Natural killer cell (primary cell): Measurements from ENCODE around the gene SLK. TPM values are rescaled to one million over a fixed set of nuclear protein-coding genes. Genes with fewer than 3 reads are reported as not detected.
A peak's percentile ranks its signal among the peaks of the same experiment; 100 is the strongest.

ENCODE experiments used
- ATAC-seq, 3 donors: fragments of 150-1000 bp in 2 of 3; fragments of 200-7000 bp in 1 of 3; cut with Tn5 transposase; 1 replicate in 1 of 3; 2 replicates in 2 of 3; pipeline ENCODE4 v1.10.0; 2021; ENCODE audit warnings: mild to moderate bottlenecking in 2 of 3, moderate library complexity in 2 of 3
- DNase-seq, 2 donors: peaks; one replicate each; pipeline versions ENCODE4 v3.0.0 to v3.0.0-alpha.2; 2013 to 2021; ENCODE audit warnings: mixed read lengths in 1 of 2
- H3K27ac ChIP-seq: one replicate; pipeline ENCODE4 v1.5.1; 2013; ENCODE audit warnings: mild to moderate bottlenecking, low read length
- H3K27me3 ChIP-seq: one replicate; pipeline ENCODE4 v1.6.1; 2013; ENCODE audit warnings: low read length; ENCODE audit not compliant: control insufficient read depth, insufficient read depth
- H3K36me3 ChIP-seq: one replicate; pipeline ENCODE4 v1.6.1; 2013; ENCODE audit warnings: low read length; ENCODE audit not compliant: control insufficient read depth, insufficient read depth
- H3K4me1 ChIP-seq: one replicate; pipeline ENCODE4 v1.6.1; 2013; ENCODE audit warnings: low read length; ENCODE audit not compliant: control insufficient read depth, insufficient read depth
- H3K4me3 ChIP-seq: one replicate; pipeline ENCODE4 v1.5.1; 2013; ENCODE audit warnings: low read length
- H3K9me3 ChIP-seq: one replicate; pipeline ENCODE4 v1.6.1; 2013; ENCODE audit warnings: low read length; ENCODE audit not compliant: control insufficient read depth, insufficient read depth
- H3K27ac Mint-ChIP-seq, 2 donors: one replicate each; pipeline ENCODE4 v1.8.0; 2022; ENCODE audit warnings: mild to moderate bottlenecking in 2 of 2, mixed read lengths in 2 of 2, moderate library complexity in 1 of 2
- H3K27me3 Mint-ChIP-seq, 2 donors: one replicate each; pipeline ENCODE4 v1.8.0; 2022; ENCODE audit warnings: low read depth in 2 of 2, mixed read lengths in 2 of 2
- H3K36me3 Mint-ChIP-seq: one replicate; pipeline ENCODE4 v1.8.0; 2022; ENCODE audit warnings: mixed read lengths
- H3K4me1 Mint-ChIP-seq, 2 donors: one replicate each; pipeline ENCODE4 v1.8.0; 2022; ENCODE audit warnings: mixed read lengths in 2 of 2
- H3K4me3 Mint-ChIP-seq: one replicate; pipeline ENCODE4 v1.8.0; 2022; ENCODE audit warnings: mild to moderate bottlenecking, moderate library complexity, mixed read lengths
- H3K9me3 Mint-ChIP-seq, 2 donors: one replicate each; pipeline ENCODE4 v1.8.0; 2022; ENCODE audit warnings: mixed read lengths in 2 of 2
- WGBS: methylation state at CpG from one replicate; pipeline ENCODE4 v1.1.7; 2013; ENCODE audit warnings: missing lambda C conversion rate; ENCODE audit not compliant: insufficient coverage; 5-methylcytosine and 5-hydroxymethylcytosine counted together
- intact Hi-C: fragments of 100-400 bp; cut with micrococcal nuclease; formaldehyde crosslinking; loops from one replicate; pipeline ENCODE4 v1.14.2; 2022
- total RNA-seq, 4 donors: library from RNA; stranded (reverse); fragments of 120-200 nt in 1 of 4; gene quantifications; one replicate each; pipeline versions ENCODE4 v1.2.3 to v1.2.4, GENCODE V29; 2013 to 2022
- TF ChIP-seq, protein P1 (sequence below): fragments of 200-600 bp; IDR thresholded peaks from one replicate; pipeline ENCODE4 v1.8.0; 2022; ENCODE audit warnings: antibody characterized with exemption

SLK gene
- total RNA-seq: 10 to 100 TPM; 33.4 to 48.7 (median 40.3) TPM
- total RNA-seq (2013): 70.3 TPM

DNA sequence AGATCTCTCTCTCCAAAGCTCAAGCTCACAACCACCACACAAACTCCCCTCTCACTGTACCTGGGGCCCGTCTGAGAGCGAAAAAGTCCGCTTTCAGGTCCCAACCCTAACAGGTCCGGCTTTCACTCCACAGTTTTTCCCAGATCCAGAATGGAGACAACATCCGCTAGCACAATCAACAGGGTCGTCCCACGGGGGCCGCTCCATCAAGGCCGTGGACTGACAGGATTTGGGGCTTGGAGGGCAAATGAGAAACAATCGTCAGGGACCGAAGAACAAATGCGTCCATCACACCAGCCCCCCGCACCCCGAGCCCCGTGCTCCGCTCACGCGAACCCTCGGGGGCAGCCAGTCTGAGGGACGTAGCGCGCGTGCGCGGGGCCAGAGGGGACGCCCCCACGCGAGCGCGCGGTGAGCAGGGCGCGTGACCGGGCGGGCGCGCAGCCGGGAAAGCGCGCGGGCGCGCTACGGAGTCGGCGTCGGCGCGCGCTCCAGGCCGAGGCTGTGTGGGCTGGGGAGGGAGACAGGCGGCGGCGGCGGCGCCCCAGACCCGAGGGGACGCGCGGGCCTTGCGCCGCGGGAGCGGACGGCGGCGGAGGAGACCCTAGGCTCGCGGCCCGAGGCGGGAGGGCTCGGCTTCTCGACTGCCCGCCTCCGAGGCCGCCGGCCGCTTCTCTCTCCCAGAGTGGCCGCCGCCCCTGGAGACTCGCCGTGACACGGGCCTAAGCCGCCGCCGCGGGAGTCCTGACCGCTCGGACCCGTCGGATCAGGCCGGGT lies at the start of gene SLK:
Gene SLK, plus strand, starts transcription at position 470 of the 777 bp plus-strand sequence. CDS start 606 bp downstream, outside the sequence.
- TF ChIP-seq, protein P1, sequence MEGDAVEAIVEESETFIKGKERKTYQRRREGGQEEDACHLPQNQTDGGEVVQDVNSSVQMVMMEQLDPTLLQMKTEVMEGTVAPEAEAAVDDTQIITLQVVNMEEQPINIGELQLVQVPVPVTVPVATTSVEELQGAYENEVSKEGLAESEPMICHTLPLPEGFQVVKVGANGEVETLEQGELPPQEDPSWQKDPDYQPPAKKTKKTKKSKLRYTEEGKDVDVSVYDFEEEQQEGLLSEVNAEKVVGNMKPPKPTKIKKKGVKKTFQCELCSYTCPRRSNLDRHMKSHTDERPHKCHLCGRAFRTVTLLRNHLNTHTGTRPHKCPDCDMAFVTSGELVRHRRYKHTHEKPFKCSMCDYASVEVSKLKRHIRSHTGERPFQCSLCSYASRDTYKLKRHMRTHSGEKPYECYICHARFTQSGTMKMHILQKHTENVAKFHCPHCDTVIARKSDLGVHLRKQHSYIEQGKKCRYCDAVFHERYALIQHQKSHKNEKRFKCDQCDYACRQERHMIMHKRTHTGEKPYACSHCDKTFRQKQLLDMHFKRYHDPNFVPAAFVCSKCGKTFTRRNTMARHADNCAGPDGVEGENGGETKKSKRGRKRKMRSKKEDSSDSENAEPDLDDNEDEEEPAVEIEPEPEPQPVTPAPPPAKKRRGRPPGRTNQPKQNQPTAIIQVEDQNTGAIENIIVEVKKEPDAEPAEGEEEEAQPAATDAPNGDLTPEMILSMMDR: no peak
- Mint-ChIP-seq H3K4me3 (peak within 1 kb of the TSS; percentile 95), H3K9me3 (no peaks in the 10 kb centered on the region), H3K4me1 (peaks cover 35 to 36% of the 10 kb centered on the region in 2 donors), H3K27ac (peak within 1 kb of the TSS; percentile 90 to 92), H3K36me3 (no peaks in the 10 kb centered on the region), H3K27me3 (no peaks in the 10 kb centered on the region)
- Histone ChIP-seq H3K36me3 (no peaks in the 10 kb centered on the region), H3K4me3 (peak within 1 kb of the TSS; percentile 96), H3K4me1 (peaks cover 19% of the 10 kb centered on the region), H3K27me3 (no peaks in the 10 kb centered on the region), H3K27ac (peak within 1 kb of the TSS; percentile 88), H3K9me3 (no peaks in the 10 kb centered on the region)
- intact Hi-C loops: loop anchor here (1.0 to 2.0 kb wide), 3 partner anchors 16 to 79 kb away; partner anchors contain the start of gene STN1
- ATAC-seq (peak; percentile 88 to 96 (median 91)), DNase-seq (peak; percentile 89 to 96)
- WGBS: under 1% methylated on average over 92 of the region's 92 CpGs

DNA sequence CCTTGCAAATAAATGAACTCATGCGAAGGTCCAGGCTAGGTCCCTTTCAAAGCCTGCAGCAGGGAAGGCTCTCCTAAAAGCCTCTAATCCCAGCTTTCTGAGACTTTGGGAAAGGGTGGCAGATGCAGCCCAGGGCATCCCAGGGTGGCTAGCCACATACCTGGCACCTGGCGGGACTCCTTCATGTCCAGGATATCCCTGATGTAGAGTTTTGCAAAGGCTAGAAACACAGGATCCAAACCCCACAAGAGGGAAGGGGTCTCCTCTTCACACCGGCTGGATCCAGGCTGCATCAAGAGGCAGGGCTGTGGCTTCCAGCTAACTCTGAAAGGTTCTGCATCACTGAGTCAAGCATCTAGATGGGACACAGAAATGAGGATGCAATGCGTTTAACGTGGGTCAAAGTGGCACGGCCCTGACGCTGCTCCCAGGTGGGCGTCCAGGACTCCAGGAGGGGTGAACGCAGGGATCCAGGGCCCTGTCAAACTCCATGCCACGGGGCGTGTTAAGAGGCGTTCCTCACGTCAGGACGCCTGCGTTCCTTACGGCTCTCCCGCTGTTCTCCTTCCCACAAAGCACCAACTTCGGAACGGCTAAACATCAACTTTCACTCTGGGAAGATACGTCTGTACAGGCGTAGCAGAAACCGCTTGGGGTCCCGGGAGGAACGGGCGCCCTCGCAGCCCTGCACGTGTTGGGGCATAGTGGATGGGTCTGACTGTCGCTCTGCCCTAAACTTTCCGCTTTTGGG lies 49.5 kb upstream of the SLK start:
- Histone ChIP-seq H3K4me3 (peak overlapping the region; percentile 71), H3K4me1 (peaks cover 43% of the 10 kb centered on the region), H3K27me3 (no peaks in the 10 kb centered on the region), H3K27ac (peak overlapping the region; percentile 69), H3K36me3 (peaks cover 3% of the 10 kb centered on the region), H3K9me3 (peaks cover 6% of the 10 kb centered on the region)
- ATAC-seq (peak in 1 of 3 donors; percentile 0), DNase-seq (no peak)
- TF ChIP-seq, protein P1: no peak
- WGBS: under 1% methylated on average over 29 of the region's 29 CpGs
- H3K9me3 Mint-ChIP-seq: no peaks in the 10 kb centered on the region
- intact Hi-C loops: loop anchor here (1.0 to 10.0 kb wide), 4 partner anchors 9 to 407 kb away; partner anchors contain the start of genes GSTO2 and SLK
- no peaks in the 10 kb centered on the region for H3K27me3 Mint-ChIP-seq
- peak overlapping the region; percentile 96 for H3K4me3 Mint-ChIP-seq
- H3K36me3 Mint-ChIP-seq: no peaks in the 10 kb centered on the region
- peak overlapping the region; percentile 94 to 97 for H3K27ac Mint-ChIP-seq
- peaks cover 41 to 48% of the 10 kb centered on the region in 2 donors for H3K4me1 Mint-ChIP-seq

DNA sequence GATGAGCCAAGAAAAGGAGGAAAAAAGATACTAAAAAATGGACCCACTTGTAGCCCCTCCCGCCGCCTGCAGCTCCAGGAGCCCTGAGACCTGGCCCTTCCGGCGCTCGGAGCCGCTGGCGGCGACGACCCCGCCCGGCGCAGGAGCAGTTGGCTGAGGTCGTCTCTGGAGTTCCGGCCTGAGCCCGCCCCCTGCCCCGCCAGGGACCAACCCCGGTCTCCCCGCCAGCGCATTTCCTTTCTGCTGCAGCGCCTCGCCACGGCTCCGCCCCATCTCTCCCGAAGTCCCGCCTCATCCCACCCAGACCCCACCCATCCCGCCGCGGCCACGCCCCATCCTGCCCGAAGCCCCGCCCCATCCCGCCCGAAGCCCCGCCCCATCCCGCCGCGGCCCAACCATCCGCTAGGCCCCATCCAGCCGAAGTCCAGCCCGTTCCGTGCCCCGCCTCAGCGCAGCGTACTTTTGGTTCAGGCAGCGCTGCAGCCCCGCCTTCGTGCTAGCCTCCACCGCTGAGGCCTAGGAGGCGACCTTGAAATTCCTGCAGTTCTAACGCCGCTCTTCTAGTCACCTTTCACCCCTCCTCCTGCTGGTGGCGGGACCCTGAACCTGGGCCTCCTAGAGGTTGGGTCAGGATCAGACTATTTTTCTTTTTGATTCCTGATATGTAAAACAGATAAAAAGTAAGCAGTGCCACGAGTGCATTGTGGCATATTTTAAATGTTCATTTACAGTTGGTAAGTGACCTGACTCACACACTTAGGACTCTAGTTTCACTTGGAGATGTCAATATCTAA lies 48.7 kb upstream of the SLK start, which contains the start of gene STN1:
Gene STN1, minus strand, starts transcription at position 132 of the 794 bp plus-strand sequence. CDS start 590 bp downstream, outside the sequence.
- peaks cover 6% of the 10 kb centered on the region for H3K9me3 ChIP-seq
- ATAC-seq (peak; percentile 89 to 98 (median 92)), DNase-seq (peak; percentile 88 to 97)
- H3K4me3 ChIP-seq: peak within 1 kb of the TSS; percentile 71
- peaks cover 41% of the 10 kb centered on the region for H3K4me1 ChIP-seq
- peak within 1 kb of the TSS; percentile 96 for H3K4me3 Mint-ChIP-seq
- H3K27ac ChIP-seq: peak within 1 kb of the TSS; percentile 69
- no peaks in the 10 kb centered on the region for H3K9me3 Mint-ChIP-seq
- WGBS: under 1% methylated on average over 53 of the region's 53 CpGs
- H3K36me3 Mint-ChIP-seq: no peaks in the 10 kb centered on the region
- no peaks in the 10 kb centered on the region for H3K36me3 ChIP-seq
- intact Hi-C loops: loop anchor here (2.0 to 10.0 kb wide), 3 partner anchors 49 to 407 kb away; partner anchors contain the start of genes GSTO2 and SLK
- H3K27me3 ChIP-seq: no peaks in the 10 kb centered on the region
- peak within 1 kb of the TSS; percentile 94 to 97 for H3K27ac Mint-ChIP-seq
- TF ChIP-seq, protein P1: no peak
- H3K27me3 Mint-ChIP-seq: no peaks in the 10 kb centered on the region
- peaks cover 34 to 40% of the 10 kb centered on the region in 2 donors for H3K4me1 Mint-ChIP-seq
